IMR-90 (cell line): Measurements from ENCODE around the gene MOB1B. TPM values are rescaled to one million over a fixed set of nuclear protein-coding genes. Genes with fewer than 3 reads are reported as not detected.

Experiments used
- ATAC-seq: fragments of 200-7000 bp; cut with Tn5 transposase; 2 replicates; pipeline ENCODE4 v1.9.1; 2020; ENCODE audit warnings: low read depth, mild to moderate bottlenecking, moderate library complexity
- BruUV-seq: library from RNA; stranded (reverse); fragments of 400-500 nt; replicated peaks from 2 replicates; lab custom pipeline; 2021; lab: Mats Ljungman, UMichigan
- CTCF ChIA-PET: fragments of 300-600 bp; formaldehyde crosslinking; extraction: SDS; loops from one replicate; lab custom pipeline; 2021; ENCODE audit warnings: antibody characterized with exemption; lab: Yijun Ruan, JAX
- POLR2A ChIA-PET: fragments of 300-600 bp; sonication (Branson Sonifier 250); formaldehyde crosslinking; loops from one replicate; lab custom pipeline; 2022; ENCODE audit warnings: antibody characterized with exemption; ENCODE audit not compliant: unreplicated experiment; lab: Charles Lee
- DNase-seq: peaks from one replicate; pipeline ENCODE4 v3.0.0; 2013
- H2AFZ ChIP-seq: replicated peaks from 2 replicates; pipeline ENCODE3; 2013; ENCODE audit warnings: low read length, mild to moderate bottlenecking; ENCODE audit not compliant: poor library complexity
- H2AK5ac ChIP-seq: 2 replicates; pipeline ENCODE4 v1.6.1; 2013; ENCODE audit warnings: low read depth, low read length, inconsistent platforms
- H2AK9ac ChIP-seq: replicated peaks from 2 replicates; pipeline ENCODE3; 2013; ENCODE audit warnings: mild to moderate bottlenecking, low read depth, low read length, moderate library complexity; ENCODE audit not compliant: poor library complexity
- H2BK120ac ChIP-seq: 2 replicates; pipeline ENCODE4 v1.6.1; 2013; ENCODE audit warnings: low read depth, low read length, inconsistent platforms
- H2BK15ac ChIP-seq: 3 replicates; pipeline ENCODE4 v1.6.1; 2013; ENCODE audit warnings: low read depth, low read length, inconsistent platforms
- H2BK20ac ChIP-seq: 2 replicates; pipeline ENCODE4 v1.6.1; 2013; ENCODE audit warnings: low read depth, mild to moderate bottlenecking, inconsistent platforms, low read length, moderate library complexity
- H2BK5ac ChIP-seq: 2 replicates; pipeline ENCODE4 v1.6.1; 2013; ENCODE audit warnings: mild to moderate bottlenecking, low read depth, low read length, inconsistent platforms; ENCODE audit not compliant: poor library complexity, severe bottlenecking
- H3K14ac ChIP-seq: replicated peaks from 2 replicates; pipeline ENCODE4 v1.6.1; 2013; ENCODE audit warnings: low read depth, low read length, inconsistent platforms
- H3K18ac ChIP-seq: 2 replicates; pipeline ENCODE4 v1.6.1; 2013; ENCODE audit warnings: low read depth, low read length, control low read depth
- H3K23ac ChIP-seq: 2 replicates; pipeline ENCODE4 v1.6.1; 2013; ENCODE audit warnings: low read depth, low read length, inconsistent platforms
- H3K27ac ChIP-seq: 2 replicates; pipeline ENCODE4 v1.5.1; 2013; ENCODE audit warnings: mild to moderate bottlenecking, control low read depth, low read length; ENCODE audit not compliant: insufficient read depth
- H3K27me3 ChIP-seq: 2 replicates; pipeline ENCODE4 v1.6.1; 2013; ENCODE audit warnings: low read length; ENCODE audit not compliant: control insufficient read depth, insufficient read depth
- H3K36me3 ChIP-seq: 2 replicates; pipeline ENCODE4 v1.6.1; 2013; ENCODE audit warnings: low read length, mixed read lengths; ENCODE audit not compliant: control insufficient read depth, insufficient read depth
- H3K4ac ChIP-seq: 2 replicates; pipeline ENCODE4 v1.6.1; 2013; ENCODE audit warnings: low read depth, low read length, inconsistent platforms
- H3K4me1 ChIP-seq: 2 replicates; pipeline ENCODE4 v1.6.1; 2013; ENCODE audit warnings: low read length, mixed read lengths; ENCODE audit not compliant: control insufficient read depth, insufficient read depth
- H3K4me2 ChIP-seq: 2 replicates; pipeline ENCODE4 v1.6.1; 2013; ENCODE audit warnings: low read depth, mild to moderate bottlenecking, control low read depth, low read length, moderate library complexity
- H3K4me3 ChIP-seq: 2 replicates; pipeline ENCODE4 v1.5.1; 2013; ENCODE audit warnings: low read depth, mild to moderate bottlenecking, control low read depth, low read length, moderate library complexity; ENCODE audit not compliant: insufficient read depth
- H3K56ac ChIP-seq: 2 replicates; pipeline ENCODE4 v1.6.1; 2013; ENCODE audit warnings: low read length, inconsistent platforms; ENCODE audit not compliant: insufficient read depth; ENCODE audit errors: extremely low read depth
- H3K79me1 ChIP-seq, 2 experiments: 2 replicates each; pipeline ENCODE4 v1.6.1; 2013; ENCODE audit warnings: low read length in 2 of 2, inconsistent platforms in 1 of 2, low read depth in 1 of 2
- H3K9ac ChIP-seq: 2 replicates; pipeline ENCODE4 v1.6.1; 2013; ENCODE audit warnings: low read depth, low read length, control low read depth
- H3K9me1 ChIP-seq: 2 replicates; pipeline ENCODE4 v1.6.1; 2013; ENCODE audit warnings: low read length, inconsistent platforms; ENCODE audit not compliant: insufficient read depth
- H3K9me3 ChIP-seq: 2 replicates; pipeline ENCODE4 v1.6.1; 2013; ENCODE audit warnings: low read length; ENCODE audit not compliant: control insufficient read depth, insufficient read depth
- H4K20me1 ChIP-seq: 2 replicates; pipeline ENCODE4 v1.6.1; 2013; ENCODE audit warnings: low read length, inconsistent platforms; ENCODE audit not compliant: insufficient read depth
- H4K5ac ChIP-seq: 2 replicates; pipeline ENCODE4 v1.6.1; 2013; ENCODE audit warnings: mild to moderate bottlenecking, low read depth, low read length, control low read depth
- H4K8ac ChIP-seq, 2 experiments: 2 replicates each; pipeline ENCODE4 v1.6.1; 2013; ENCODE audit warnings: low read depth in 2 of 2, low read length in 2 of 2, control low read depth in 1 of 2, inconsistent platforms in 1 of 2
- H4K91ac ChIP-seq: 2 replicates; pipeline ENCODE4 v1.6.1; 2013; ENCODE audit warnings: low read depth, low read length, inconsistent platforms; ENCODE audit not compliant: insufficient read depth
- CEBPB ChIP-seq: IDR thresholded peaks from 2 replicates; pipeline ENCODE4 v1.6.1; 2012; ENCODE audit warnings: low read depth, low read length, improper control_type of control experiment
- CTCF ChIP-seq: conservative IDR thresholded peaks from 2 replicates; pipeline ENCODE4 v1.5.1; 2012; ENCODE audit warnings: mild to moderate bottlenecking, low read depth, low read length, improper control_type of control experiment
- MAZ ChIP-seq: IDR thresholded peaks from 2 replicates; pipeline ENCODE4 v1.6.1; 2012; ENCODE audit warnings: low read depth, mild to moderate bottlenecking, low read length, improper control_type of control experiment, moderate library complexity, borderline replicate concordance
- RAD21 ChIP-seq: IDR thresholded peaks from 2 replicates; pipeline ENCODE4 v1.6.1; 2012; ENCODE audit warnings: low read length, improper control_type of control experiment
- WGBS, 2 experiments: methylation state at CpG; one replicate each; pipeline versions ENCODE4 v1.1.5 to v1.1.7; 2013; ENCODE audit warnings: missing lambda C conversion rate in 2 of 2; ENCODE audit not compliant: insufficient read length in 1 of 2; ENCODE audit errors: extremely low coverage in 2 of 2; 5-methylcytosine and 5-hydroxymethylcytosine counted together
- dilution Hi-C: fragments of 300-500 bp; cut with HindIII; formaldehyde crosslinking; loops from one replicate; pipeline ENCODE4 v1.14.3; 2018; ENCODE audit warnings: low sequenced_read_pairs; ENCODE audit not compliant: unreplicated experiment
- in situ Hi-C: fragments of 300-500 bp; cut with MboI; formaldehyde crosslinking; loops from 3 replicates; pipeline ENCODE4 v1.14.3; 2019; ENCODE audit warnings: low sequenced_read_pairs, inconsistent platforms, mixed read lengths
- intact Hi-C: fragments of 100-400 bp; cut with micrococcal nuclease; formaldehyde crosslinking; loops from 2 replicates; pipeline ENCODE4 v1.10.0; 2022
- polyA plus RNA-seq, 3 experiments: library from polyadenylated mRNA; depleted of rRNA; stranded (reverse); fragments of >200 nt; gene quantifications; 2 replicates each; pipeline ENCODE4 v1.2.3, GENCODE V29; 2012; ENCODE audit warnings: low replicate concordance in 1 of 3
- total RNA-seq: library from RNA; depleted of rRNA; stranded (reverse); fragments of >200 nt; gene quantifications from 2 replicates; pipeline ENCODE4 v1.2.3, GENCODE V29; 2012

The MOB1B gene
- total and polyA plus RNA-seq, 2 of the 4 experiments (the other 2 are of a cell fraction) = 5.7 to 6.8 TPM

GRCh38 chr4:70885174-70885573, 17.0 kb upstream of the MOB1B start:
- Histone ChIP-seq H4K20me1 (no peaks in the 10 kb centered on the region), H3K27ac (no peak overlapping the region), H3K4me1 (no peaks in the 10 kb centered on the region), H3K9me1 (no peaks in the 10 kb centered on the region), H3K14ac (no peak overlapping the region), H2AFZ (no peak overlapping the region), H3K9me3 (no peaks in the 10 kb centered on the region), H3K27me3 (no peaks in the 10 kb centered on the region), H2BK5ac (no peak overlapping the region), H3K23ac (no peak overlapping the region), H4K91ac (no peak overlapping the region), H3K4me3 (no peak overlapping the region), H3K4me2 (no peak overlapping the region), H3K79me1 (no peaks in the 10 kb centered on the region), H3K18ac (no peak overlapping the region), H3K4ac (no peak overlapping the region), H4K8ac (no peak overlapping the region), H3K36me3 (no peaks in the 10 kb centered on the region), H3K9ac (no peak overlapping the region), H2BK20ac (no peak overlapping the region), H2BK120ac (no peak overlapping the region), H2AK9ac (no peak overlapping the region), H4K5ac (no peak overlapping the region), H2BK15ac (no peak overlapping the region), H3K56ac (no peak overlapping the region), H2AK5ac (no peak overlapping the region)
- in situ Hi-C loops = loop anchor here (25.0 kb wide), 2 partner anchors 677 to 827 kb away; no protein-coding TSS in a partner anchor
- BruUV-seq = no TSS peak
- ChIA-PET POLR2A (no interaction called here), CTCF (interaction anchor here (0.6 kb wide), 2 partner anchors 125 to 830 kb away, joined by 3 read pairs; no protein-coding TSS in a partner anchor)
- intact Hi-C loops = no loop called here
- TF ChIP-seq CTCF (no peak), CEBPB (no peak), MAZ (no peak), RAD21 (no peak)
- ATAC-seq (no peak), DNase-seq (no peak)
- dilution Hi-C loops = no loop called here
- WGBS, 2 experiments = 94% methylated on average over 3 of the region's 6 CpGs; no CpG with 5 or more reads in 1 of the 2 experiments
